Measurements from ENCODE around the gene MCC.

- TF ChIP-seq CTCF (conservative IDR thresholded peaks at IDR 0.05; ENCODE audit: low read length) (no peak), EZH2phosphoT487 (IDR thresholded peaks at IDR 0.05; ENCODE audit: borderline replicate concordance, low read depth, low read length) (no peak)
Measured at GRCh38 chr5:113266227-113266912, 221.9 kb downstream of the MCC start.
